Peyer's patch (tissue), 4 donors: Measurements from ENCODE around the gene KATNAL1. TPM values are rescaled to one million over a fixed set of nuclear protein-coding genes. Genes with fewer than 3 reads are reported as not detected.

Experiments
- DNase-seq, 3 donors: peaks; one replicate each; pipeline ENCODE4 v3.0.0-alpha.2; 2017 to 2019
- H3K27ac ChIP-seq, 4 donors: fragments of 200-600 bp; sonication (generic); one replicate each; pipeline ENCODE4 v1.5.1; 2016 to 2019
- H3K27me3 ChIP-seq, 2 donors: fragments of 200-600 bp; sonication (generic); one replicate each; pipeline ENCODE4 v1.5.1; 2019
- H3K36me3 ChIP-seq, 3 donors: fragments of 200-600 bp; sonication (generic); one replicate each; pipeline ENCODE4 v1.5.1; 2016 to 2019
- H3K4me1 ChIP-seq, 4 donors: fragments of 200-600 bp; sonication (generic); one replicate each; pipeline ENCODE4 v1.5.1; 2016 to 2019
- H3K4me3 ChIP-seq, 4 donors: fragments of 200-600 bp; sonication (generic); 1 replicate in 3 of 4; 2 replicates in 1 of 4; pipeline ENCODE4 v1.5.1; 2016 to 2019; ENCODE audit warnings: mild to moderate bottlenecking in 1 of 4
- H3K9me3 ChIP-seq, 4 donors: fragments of 200-600 bp; sonication (generic); one replicate each; pipeline ENCODE4 v1.5.1; 2016 to 2019; ENCODE audit warnings: mild to moderate bottlenecking in 1 of 4
- POLR2A ChIP-seq, 2 donors: fragments of 450-650 bp; IDR thresholded peaks; one replicate each; pipeline ENCODE4 v1.5.1; 2017; ENCODE audit warnings: antibody characterized with exemption in 2 of 2, mild to moderate bottlenecking in 2 of 2, moderate library complexity in 2 of 2
- total RNA-seq, 4 donors: library from RNA; depleted of rRNA; stranded (reverse); fragments of >200 nt; gene quantifications; one replicate each; pipeline ENCODE4 v1.1.0, GENCODE V29; 2016
- TF ChIP-seq, protein P1 (sequence below), 6 experiments: fragments of 450-650 bp in 4 of 6; fragments of 200-600 bp in 2 of 6; sonication (generic) in 1 of 6; IDR thresholded peaks; one replicate each; pipeline ENCODE4 v1.5.1; 2017 to 2019; ENCODE audit warnings: antibody characterized with exemption in 6 of 6, mild to moderate bottlenecking in 3 of 6, moderate library complexity in 1 of 6

KATNAL1 gene
- 10 to 100 TPM in 2 of 4 donors, 1 to 10 TPM in 2; 2.7 to 25.6 (median 13.0) TPM for total RNA-seq

- Histone ChIP-seq H3K27ac (peak within 1 kb of the TSS; percentile 88 to 96 (median 90)), H3K36me3 (no peaks in the 10 kb centered on the region), H3K4me1 (peaks cover 0 to 5% (median 4%) of the 10 kb centered on the region in 4 donors), H3K4me3 (peak within 1 kb of the TSS; percentile 91 to 98 (median 96)), H3K9me3 (no peaks in the 10 kb centered on the region), H3K27me3 (no peaks in the 10 kb centered on the region)
- TF ChIP-seq, protein P1, sequence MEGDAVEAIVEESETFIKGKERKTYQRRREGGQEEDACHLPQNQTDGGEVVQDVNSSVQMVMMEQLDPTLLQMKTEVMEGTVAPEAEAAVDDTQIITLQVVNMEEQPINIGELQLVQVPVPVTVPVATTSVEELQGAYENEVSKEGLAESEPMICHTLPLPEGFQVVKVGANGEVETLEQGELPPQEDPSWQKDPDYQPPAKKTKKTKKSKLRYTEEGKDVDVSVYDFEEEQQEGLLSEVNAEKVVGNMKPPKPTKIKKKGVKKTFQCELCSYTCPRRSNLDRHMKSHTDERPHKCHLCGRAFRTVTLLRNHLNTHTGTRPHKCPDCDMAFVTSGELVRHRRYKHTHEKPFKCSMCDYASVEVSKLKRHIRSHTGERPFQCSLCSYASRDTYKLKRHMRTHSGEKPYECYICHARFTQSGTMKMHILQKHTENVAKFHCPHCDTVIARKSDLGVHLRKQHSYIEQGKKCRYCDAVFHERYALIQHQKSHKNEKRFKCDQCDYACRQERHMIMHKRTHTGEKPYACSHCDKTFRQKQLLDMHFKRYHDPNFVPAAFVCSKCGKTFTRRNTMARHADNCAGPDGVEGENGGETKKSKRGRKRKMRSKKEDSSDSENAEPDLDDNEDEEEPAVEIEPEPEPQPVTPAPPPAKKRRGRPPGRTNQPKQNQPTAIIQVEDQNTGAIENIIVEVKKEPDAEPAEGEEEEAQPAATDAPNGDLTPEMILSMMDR (IDR thresholded peaks at IDR 0.05), result no peak
- TF ChIP-seq POLR2A (IDR thresholded peaks at IDR 0.05), result no peak
- DNase-seq, result peak in 2 of 3 donors; percentile 76 to 88
These were observed at the start of gene KATNAL1 for GRCh38 chr13:30307194-30307970. Gene KATNAL1 (minus strand): TSS chr13:30307551. CDS start chr13:30283777, 23,774 bp downstream.

DNA sequence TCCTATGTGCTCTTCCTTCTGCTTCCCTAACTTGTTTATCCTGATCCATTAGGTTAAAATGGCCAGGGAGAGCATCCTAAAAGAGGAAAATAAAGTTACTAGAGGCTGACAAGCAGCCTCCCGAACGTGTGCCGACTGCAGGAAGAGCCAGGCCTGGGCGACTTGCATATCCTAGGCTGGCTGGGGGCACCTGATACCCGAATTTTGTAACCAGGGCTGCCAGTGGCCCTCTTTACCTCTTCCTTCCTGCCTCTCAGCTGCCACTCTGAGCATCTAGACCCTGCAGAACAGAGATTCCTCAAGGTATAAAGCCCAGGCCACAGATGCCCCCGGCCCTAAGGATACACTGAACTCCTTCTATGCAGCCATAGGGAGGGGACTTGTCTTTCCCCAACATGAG lies 48.5 kb upstream of the KATNAL1 start:
- no peak for DNase-seq
- no peaks in the 10 kb centered on the region for H3K4me1 ChIP-seq
- H3K9me3 ChIP-seq, result no peaks in the 10 kb centered on the region
- TF ChIP-seq POLR2A (IDR thresholded peaks at IDR 0.05), result no peak
- TF ChIP-seq, protein P1 (IDR thresholded peaks at IDR 0.05), result no peak
- H3K4me3 ChIP-seq, result no peak overlapping the region
- H3K27me3 ChIP-seq, result no peaks in the 10 kb centered on the region
- no peaks in the 10 kb centered on the region for H3K36me3 ChIP-seq
- H3K27ac ChIP-seq, result no peak overlapping the region

- Histone ChIP-seq H3K36me3 (no peaks in the 10 kb centered on the region), H3K4me3 (no peak overlapping the region), H3K9me3 (no peaks in the 10 kb centered on the region), H3K27ac (no peak overlapping the region), H3K4me1 (no peaks in the 10 kb centered on the region), H3K27me3 (no peaks in the 10 kb centered on the region)
- no peak for TF ChIP-seq POLR2A (IDR thresholded peaks at IDR 0.05)
- TF ChIP-seq, protein P1 (IDR thresholded peaks at IDR 0.05), result peak in 4 of 6 experiments; percentile 18 to 43 (median 32)
- peak in 2 of 3 donors; percentile 61 to 65 for DNase-seq
These were observed 48.0 kb upstream of the KATNAL1 start for GRCh38 chr13:30355384-30355699.

GRCh38 chr13:30354493-30355383 lies 47.4 kb upstream of the KATNAL1 start:
- DNase-seq, result no peak
- H3K27me3 ChIP-seq, result no peaks in the 10 kb centered on the region
- H3K27ac ChIP-seq, result no peak overlapping the region

GRCh38 chr13:30353471-30354215 lies 46.3 kb upstream of the KATNAL1 start:
- TF ChIP-seq, protein P1 (IDR thresholded peaks at IDR 0.05), result no peak
- TF ChIP-seq POLR2A (IDR thresholded peaks at IDR 0.05), result no peak
- Histone ChIP-seq H3K4me3 (no peak overlapping the region), H3K9me3 (no peaks in the 10 kb centered on the region), H3K36me3 (no peaks in the 10 kb centered on the region), H3K27ac (no peak overlapping the region), H3K4me1 (no peaks in the 10 kb centered on the region), H3K27me3 (no peaks in the 10 kb centered on the region)
- no peak for DNase-seq

More at GRCh38 chr13:30354493-30355383, 47.4 kb upstream of the KATNAL1 start:
- TF ChIP-seq POLR2A (IDR thresholded peaks at IDR 0.05), result no peak
- TF ChIP-seq, protein P1 (IDR thresholded peaks at IDR 0.05), result no peak
- H3K9me3 ChIP-seq, result no peaks in the 10 kb centered on the region
- H3K4me1 ChIP-seq, result no peaks in the 10 kb centered on the region
- H3K4me3 ChIP-seq, result no peak overlapping the region
- H3K36me3 ChIP-seq, result no peaks in the 10 kb centered on the region
